Measurements from ENCODE around the gene RWDD2A.
A peak's percentile ranks its signal among the peaks of the same experiment; 100 is the strongest.
"Not testable (repeated sequence)": the region's sequence is repeated elsewhere in the genome, so short reads cannot be mapped to it uniquely, and the experiment has no call there.

RWDD2A gene

GRCh38 chr6:83192871-83193746 lies at the start of gene RWDD2A, which contains the start of gene PGM3:
Gene RWDD2A, plus strand, starts transcription at chr6:83193357. Its CDS starts 1,095 bp downstream, at chr6:83194452.
Gene PGM3, minus strand, starts transcription at chr6:83193265. Its CDS starts 2,253 bp downstream, at chr6:83191012.
- DNase-seq, result peak; percentile 90

- DNase-seq, result no peak
Measured at GRCh38 chr6:83151114-83151513, 42.0 kb upstream of the RWDD2A start.

GRCh38 chr6:83152913-83153312 lies 40.2 kb upstream of the RWDD2A start:
- no peak for DNase-seq

- DNase-seq, result no peak
Measured at GRCh38 chr6:83153883-83154521, 39.2 kb upstream of the RWDD2A start.

GRCh38 chr6:83155794-83156193 lies 37.4 kb upstream of the RWDD2A start:
- DNase-seq, result no peak

GRCh38 chr6:83160167-83160566 lies 33.0 kb upstream of the RWDD2A start:
- DNase-seq, result no peak

- DNase-seq, result no peak
Measured at GRCh38 chr6:83167726-83168278, 25.4 kb upstream of the RWDD2A start.

- no peak for DNase-seq
Measured at GRCh38 chr6:83168556-83168955, 24.6 kb upstream of the RWDD2A start.

- no peak for DNase-seq
Measured at GRCh38 chr6:83169106-83169505, 24.1 kb upstream of the RWDD2A start.

GRCh38 chr6:83169511-83169910 lies 23.6 kb upstream of the RWDD2A start:
- no peak for DNase-seq

- DNase-seq, result no peak
Measured at GRCh38 chr6:83176246-83176645, 16.9 kb upstream of the RWDD2A start.

- no peak for DNase-seq
Measured at GRCh38 chr6:83180426-83180950, 12.7 kb upstream of the RWDD2A start.

GRCh38 chr6:83182114-83182513 lies 11.0 kb upstream of the RWDD2A start:
- no peak for DNase-seq

GRCh38 chr6:83183082-83183828 lies 9.9 kb upstream of the RWDD2A start:
- DNase-seq, result no peak

GRCh38 chr6:83185096-83185495 lies 8.1 kb upstream of the RWDD2A start:
- no peak for DNase-seq

GRCh38 chr6:83188501-83188900 lies 4.7 kb upstream of the RWDD2A start:
- DNase-seq, result no peak

GRCh38 chr6:83190626-83191025 lies 2.5 kb upstream of the RWDD2A start:
- no peak for DNase-seq

- not testable (repeated sequence) for DNase-seq
Measured at GRCh38 chr6:83191974-83192373, 1.2 kb upstream of the RWDD2A start.

GRCh38 chr6:83192456-83192855 lies 701 bp upstream of the RWDD2A start:
- DNase-seq, result no peak

- DNase-seq, result peak; percentile 15
Measured at GRCh38 chr6:83193747-83194566, 800 bp downstream of the RWDD2A start.

- no peak for DNase-seq
Measured at GRCh38 chr6:83198486-83199172, 5.5 kb downstream of the RWDD2A start.

Data from stimulated activated CD4-positive, alpha-beta T cell treated with anti-CD3 and anti-CD28 coated beads, Interleukin-4, amount 100 ng/mL, for 1 hour (primary cell).